GM12878 (cell line): ENCODE measurements around the gene C20orf96. TPM values are rescaled to one million over a fixed set of nuclear protein-coding genes. Genes with fewer than 3 reads are reported as not detected.

Experiments used
- BCL11A ChIP-seq: IDR thresholded peaks from 2 replicates; pipeline ENCODE4 v1.6.1; 2011; ENCODE audit warnings: low read depth, low read length
- CBFB ChIP-seq: IDR thresholded peaks from 2 replicates; pipeline ENCODE4 v1.6.1; 2016; ENCODE audit warnings: antibody characterized with exemption, low read depth
- CEBPB ChIP-seq, 2 experiments: fragments of 150-350 bp in 1 of 2; IDR thresholded peaks; 2 replicates each; pipeline ENCODE4 v1.6.1; 2012 to 2014; ENCODE audit warnings: low read depth in 2 of 2, low read length in 2 of 2, borderline replicate concordance in 1 of 2, inconsistent platforms in 1 of 2
- E2F8 ChIP-seq: fragments of 450-650 bp; IDR thresholded peaks from 2 replicates; pipeline ENCODE4 v1.6.1; 2018; ENCODE audit warnings: mild to moderate bottlenecking, low read depth, moderate library complexity; ENCODE audit not compliant: partially characterized antibody
- HDGF ChIP-seq: fragments of 450-650 bp; IDR thresholded peaks from 2 replicates; pipeline ENCODE4 v1.6.1; 2016; ENCODE audit warnings: antibody characterized with exemption
- HSF1 ChIP-seq: fragments of 150-350 bp; IDR thresholded peaks from 2 replicates; pipeline ENCODE4 v1.6.1; 2014; ENCODE audit warnings: mild to moderate bottlenecking, low read depth, low read length
- KLF5 ChIP-seq: fragments of 450-650 bp; IDR thresholded peaks from 2 replicates; pipeline ENCODE4 v1.6.1; 2014; ENCODE audit warnings: mild to moderate bottlenecking; ENCODE audit not compliant: partially characterized antibody
- MTA3 ChIP-seq: IDR thresholded peaks from 2 replicates; pipeline ENCODE4 v1.6.1; 2012; ENCODE audit warnings: low read length, inconsistent platforms, borderline replicate concordance
- NBN ChIP-seq: fragments of 450-650 bp; IDR thresholded peaks from 2 replicates; pipeline ENCODE4 v1.6.1; 2016
- NR2F1 ChIP-seq: fragments of 450-650 bp; conservative IDR thresholded peaks from 2 replicates; pipeline ENCODE4 v1.6.1; 2017; ENCODE audit warnings: mild to moderate bottlenecking
- RAD21 ChIP-seq: IDR thresholded peaks from 2 replicates; pipeline ENCODE4 v1.6.1; 2011; ENCODE audit warnings: mild to moderate bottlenecking, low read depth, low read length, moderate library complexity; ENCODE audit not compliant: insufficient read depth
- RCOR1 ChIP-seq: conservative IDR thresholded peaks from 2 replicates; pipeline ENCODE4 v1.6.1; 2012; ENCODE audit warnings: low read depth, low read length, improper control_type of control experiment
- SPI1 ChIP-seq: IDR thresholded peaks from 2 replicates; pipeline ENCODE4 v1.6.1; 2011; ENCODE audit warnings: low read depth, mild to moderate bottlenecking, low read length, moderate library complexity, borderline replicate concordance; ENCODE audit not compliant: insufficient read depth
- STAT3 ChIP-seq: IDR thresholded peaks from 2 replicates; pipeline ENCODE4 v1.6.1; 2011; ENCODE audit warnings: low read depth, low read length, improper control_type of control experiment
- SUZ12 ChIP-seq: fragments of 200-600 bp; sonication (generic); IDR thresholded peaks from one replicate; pipeline ENCODE4 v1.6.1; 2018; ENCODE audit warnings: antibody characterized with exemption, mild to moderate bottlenecking; ENCODE audit not compliant: unreplicated experiment
- TARDBP ChIP-seq: IDR thresholded peaks from 2 replicates; pipeline ENCODE4 v1.6.1; 2016; ENCODE audit warnings: borderline replicate concordance
- ZNF274 ChIP-seq: IDR thresholded peaks from one replicate; pipeline ENCODE4 v1.8.0; 2011; ENCODE audit not compliant: insufficient read length, insufficient read depth
- polyA plus RNA-seq, 11 experiments: library from polyadenylated mRNA; depleted of rRNA in 4 of 11; unstranded in 6 of 11; stranded (reverse) in 5 of 11; fragments of >200 nt; fragmentation: Nextera tagmentation in 4 of 11; fragmentation: Illumina TruSeq in 1 of 11; extraction: Ambion mirVana in 4 of 11; extraction: Trizol in 1 of 11; gene quantifications; 1 replicate in 1 of 11; 2 replicates in 10 of 11; pipeline versions ENCODE4 v1.2.1 to v1.2.3, GENCODE V29; 2011 to 2016; ENCODE audit warnings: inconsistent platforms in 2 of 11, missing spikeins in 2 of 11, low read depth in 1 of 11
- total RNA-seq, 4 experiments: library from RNA; depleted of rRNA in 3 of 4; stranded (reverse); fragments of >200 nt in 3 of 4; fragmentation: Illumina TruSeq in 1 of 4; extraction: Trizol in 1 of 4; gene quantifications; 2 replicates each; pipeline versions ENCODE4 v1.2.1 to v1.2.3, GENCODE V29; 2013 to 2021
- TF ChIP-seq, protein P1 (sequence below): IDR thresholded peaks from 2 replicates; pipeline ENCODE4 v1.6.1; 2012; ENCODE audit warnings: low read length, inconsistent platforms
- TF ChIP-seq, protein P2 (sequence below): IDR thresholded peaks from 2 replicates; pipeline ENCODE4 v1.6.1; 2012; ENCODE audit warnings: low read depth, low read length, improper control_type of control experiment
- TF ChIP-seq, protein P3 (sequence below): IDR thresholded peaks from 2 replicates; pipeline ENCODE4 v1.6.1; 2012; ENCODE audit warnings: low read depth, low read length, improper control_type of control experiment

Gene C20orf96
- total and polyA plus RNA-seq, 10 of the 15 experiments (the other 5 are each of a cell fraction or from before 2014, with no cell fraction given), result 1.4 to 8.6 (median 5.9) TPM

- TF ChIP-seq, protein P1, sequence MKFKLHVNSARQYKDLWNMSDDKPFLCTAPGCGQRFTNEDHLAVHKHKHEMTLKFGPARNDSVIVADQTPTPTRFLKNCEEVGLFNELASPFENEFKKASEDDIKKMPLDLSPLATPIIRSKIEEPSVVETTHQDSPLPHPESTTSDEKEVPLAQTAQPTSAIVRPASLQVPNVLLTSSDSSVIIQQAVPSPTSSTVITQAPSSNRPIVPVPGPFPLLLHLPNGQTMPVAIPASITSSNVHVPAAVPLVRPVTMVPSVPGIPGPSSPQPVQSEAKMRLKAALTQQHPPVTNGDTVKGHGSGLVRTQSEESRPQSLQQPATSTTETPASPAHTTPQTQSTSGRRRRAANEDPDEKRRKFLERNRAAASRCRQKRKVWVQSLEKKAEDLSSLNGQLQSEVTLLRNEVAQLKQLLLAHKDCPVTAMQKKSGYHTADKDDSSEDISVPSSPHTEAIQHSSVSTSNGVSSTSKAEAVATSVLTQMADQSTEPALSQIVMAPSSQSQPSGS, result no peak
- TF ChIP-seq STAT3 (no peak), KLF5 (no peak), NR2F1 (peak; percentile 62; the same call in 1 of the 2 replicates), TARDBP (no peak), MTA3 (no peak), HSF1 (no peak), E2F8 (no peak), SUZ12 (no peak), SPI1 (no peak), RAD21 (no peak), ZNF274 (no peak), CEBPB (IDR thresholded peaks at IDR 0.05; ENCODE audit: borderline replicate concordance in 1 of 2, low read depth in 2 of 2, low read length in 2 of 2) (no peak), RCOR1 (0 out of 2 replicates have a peak, but pooled peaks have one; percentile 18), NBN (peak; percentile 91), CBFB (peak; percentile 88), BCL11A (no peak), HDGF (peak; percentile 89)
- TF ChIP-seq, protein P2, sequence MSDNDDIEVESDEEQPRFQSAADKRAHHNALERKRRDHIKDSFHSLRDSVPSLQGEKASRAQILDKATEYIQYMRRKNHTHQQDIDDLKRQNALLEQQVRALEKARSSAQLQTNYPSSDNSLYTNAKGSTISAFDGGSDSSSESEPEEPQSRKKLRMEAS, result peak; percentile 89
- TF ChIP-seq, protein P3, sequence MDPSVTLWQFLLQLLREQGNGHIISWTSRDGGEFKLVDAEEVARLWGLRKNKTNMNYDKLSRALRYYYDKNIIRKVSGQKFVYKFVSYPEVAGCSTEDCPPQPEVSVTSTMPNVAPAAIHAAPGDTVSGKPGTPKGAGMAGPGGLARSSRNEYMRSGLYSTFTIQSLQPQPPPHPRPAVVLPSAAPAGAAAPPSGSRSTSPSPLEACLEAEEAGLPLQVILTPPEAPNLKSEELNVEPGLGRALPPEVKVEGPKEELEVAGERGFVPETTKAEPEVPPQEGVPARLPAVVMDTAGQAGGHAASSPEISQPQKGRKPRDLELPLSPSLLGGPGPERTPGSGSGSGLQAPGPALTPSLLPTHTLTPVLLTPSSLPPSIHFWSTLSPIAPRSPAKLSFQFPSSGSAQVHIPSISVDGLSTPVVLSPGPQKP, result peak; percentile 44; the same call in 1 of the 2 replicates
Measured at GRCh38 chr20:297098-297924, 6.8 kb upstream of the C20orf96 start, which contains the start of gene ZCCHC3 (continued).
